Vagina (tissue), 2 donors: Measurements from ENCODE around the gene LYPD6.

Experiments
- CTCF ChIP-seq, 3 experiments: fragments of 450-650 bp in 2 of 3; fragments of 200-600 bp in 1 of 3; sonication (generic) in 1 of 3; IDR thresholded peaks; one replicate each; pipeline ENCODE4 v1.5.1; 2017 to 2019; ENCODE audit warnings: antibody characterized with exemption in 3 of 3, mild to moderate bottlenecking in 2 of 3, moderate library complexity in 2 of 3
- POLR2A ChIP-seq, 2 donors: fragments of 450-650 bp; IDR thresholded peaks; one replicate each; pipeline ENCODE4 v1.6.1; 2017; ENCODE audit warnings: antibody characterized with exemption in 2 of 2, mild to moderate bottlenecking in 2 of 2, moderate library complexity in 2 of 2
- POLR2AphosphoS5 ChIP-seq, 2 donors: sonication (generic); formaldehyde crosslinking; IDR thresholded peaks; one replicate each; pipeline ENCODE4 v1.9.0; 2017; ENCODE audit warnings: antibody characterized with exemption in 2 of 2, mild to moderate bottlenecking in 2 of 2, low read depth in 1 of 2; ENCODE audit not compliant: insufficient read depth in 1 of 2

GRCh38 chr2:149310349-149310748, 20.0 kb upstream of the LYPD6 start:
- TF ChIP-seq CTCF (IDR thresholded peaks at IDR 0.05) (no peak), POLR2A (IDR thresholded peaks at IDR 0.05) (no peak), POLR2AphosphoS5 (IDR thresholded peaks at IDR 0.05; ENCODE audit: insufficient read depth in 1 of 2, low read depth in 1 of 2) (no peak)
